ENCODE data around the gene COX17.

DNA sequence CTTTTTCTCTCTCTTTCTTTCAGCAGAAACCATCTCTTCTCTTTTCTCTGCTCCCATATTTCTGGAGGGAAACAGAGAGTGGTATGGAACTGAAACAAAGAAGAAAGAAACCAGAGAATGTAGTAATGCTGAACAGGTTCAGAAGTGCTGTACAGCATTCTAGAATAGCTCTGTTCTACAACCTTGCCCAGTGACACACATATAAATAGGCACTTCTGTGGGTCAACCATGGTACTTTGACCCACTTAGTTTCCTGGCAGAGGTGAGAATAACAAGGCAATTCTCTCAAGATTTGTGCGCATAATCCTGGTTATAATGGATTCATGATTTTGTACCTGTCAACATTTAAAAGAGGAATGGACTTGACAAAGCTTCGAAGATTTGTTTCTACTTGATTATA lies 37.9 kb upstream of the COX17 start:
- TF ChIP-seq, protein P1, sequence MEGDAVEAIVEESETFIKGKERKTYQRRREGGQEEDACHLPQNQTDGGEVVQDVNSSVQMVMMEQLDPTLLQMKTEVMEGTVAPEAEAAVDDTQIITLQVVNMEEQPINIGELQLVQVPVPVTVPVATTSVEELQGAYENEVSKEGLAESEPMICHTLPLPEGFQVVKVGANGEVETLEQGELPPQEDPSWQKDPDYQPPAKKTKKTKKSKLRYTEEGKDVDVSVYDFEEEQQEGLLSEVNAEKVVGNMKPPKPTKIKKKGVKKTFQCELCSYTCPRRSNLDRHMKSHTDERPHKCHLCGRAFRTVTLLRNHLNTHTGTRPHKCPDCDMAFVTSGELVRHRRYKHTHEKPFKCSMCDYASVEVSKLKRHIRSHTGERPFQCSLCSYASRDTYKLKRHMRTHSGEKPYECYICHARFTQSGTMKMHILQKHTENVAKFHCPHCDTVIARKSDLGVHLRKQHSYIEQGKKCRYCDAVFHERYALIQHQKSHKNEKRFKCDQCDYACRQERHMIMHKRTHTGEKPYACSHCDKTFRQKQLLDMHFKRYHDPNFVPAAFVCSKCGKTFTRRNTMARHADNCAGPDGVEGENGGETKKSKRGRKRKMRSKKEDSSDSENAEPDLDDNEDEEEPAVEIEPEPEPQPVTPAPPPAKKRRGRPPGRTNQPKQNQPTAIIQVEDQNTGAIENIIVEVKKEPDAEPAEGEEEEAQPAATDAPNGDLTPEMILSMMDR (IDR thresholded peaks at IDR 0.05; ENCODE audit: low read length), result no peak
- no peak for TF ChIP-seq EZH2 (IDR thresholded peaks at IDR 0.05; ENCODE audit: borderline replicate concordance, low read length)

Measured in OCI-LY1 (cell line).